ENCODE data around the gene C1QL4. TPM values are rescaled to one million over a fixed set of nuclear protein-coding genes. Genes with fewer than 3 reads are reported as not detected.
"Not testable (repeated sequence)": the region's sequence is repeated elsewhere in the genome, so short reads cannot be mapped to it uniquely, and the experiment has no call there.

Gene C1QL4
- total and polyA plus RNA-seq, 2 donors (not counting 1 experiment from before 2014, with no cell fraction given): 0.17 TPM; not detected in 1

DNA sequence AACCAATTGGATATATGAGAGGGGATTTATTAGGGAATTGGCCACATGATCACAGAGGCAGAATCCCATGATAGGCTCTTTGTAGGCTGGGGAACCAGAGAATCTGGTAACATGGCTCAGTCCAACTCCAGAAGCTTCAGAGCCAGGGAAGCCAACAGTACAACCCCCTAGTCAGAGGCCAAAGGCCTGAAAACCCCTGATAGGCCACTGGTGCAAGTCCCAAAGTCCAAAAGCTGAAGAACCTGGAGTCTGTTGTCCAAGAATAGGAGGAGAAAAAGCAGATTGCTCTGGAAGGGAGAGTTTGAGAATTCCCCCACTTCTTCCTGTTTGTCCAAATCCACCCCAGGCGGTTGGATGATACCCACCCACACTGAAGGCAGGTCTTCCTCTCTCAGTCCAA lies 22.2 kb downstream of the C1QL4 start:
- Histone ChIP-seq H3K27ac (ENCODE audit: insufficient read depth, low read length) (no peak overlapping the region), H3K4me2 (ENCODE audit: extremely low read depth, insufficient read depth, low read length) (no peak overlapping the region), H3K4me3 (replicated peaks in 1 of 4; ENCODE audit: control extremely low read depth in 1 of 4, insufficient read depth in 1 of 4, low read depth in 3 of 4, low read length in 4 of 4) (no peak overlapping the region), H4K20me1 (ENCODE audit: control insufficient read depth, extremely low read depth, insufficient read depth, low read length) (no peaks in the 10 kb centered on the region), H3K9ac (ENCODE audit: insufficient read depth, low read length) (no peak overlapping the region), H3K9me3 (ENCODE audit: control insufficient read depth, insufficient read depth, low read depth, low read length) (no peaks in the 10 kb centered on the region), H2AFZ (ENCODE audit: low read length) (no peak overlapping the region), H3K4me1 (ENCODE audit: control insufficient read depth, extremely low read depth, insufficient read depth, low read length) (no peaks in the 10 kb centered on the region), H3K36me3 (ENCODE audit: control insufficient read depth, insufficient read depth, low read length) (no peaks in the 10 kb centered on the region), H3K27me3 (ENCODE audit: control insufficient read depth, insufficient read depth, low read length) (no peaks in the 10 kb centered on the region), H3K79me2 (ENCODE audit: control insufficient read depth, insufficient read depth, low read length) (no peaks in the 10 kb centered on the region)
- no peak for DNase-seq (ENCODE audit: low read depth in 2 of 2)
- TF ChIP-seq EZH2 (IDR thresholded peaks at IDR 0.05; ENCODE audit: low read length, missing control alignments): no peak
- TF ChIP-seq, protein P1, sequence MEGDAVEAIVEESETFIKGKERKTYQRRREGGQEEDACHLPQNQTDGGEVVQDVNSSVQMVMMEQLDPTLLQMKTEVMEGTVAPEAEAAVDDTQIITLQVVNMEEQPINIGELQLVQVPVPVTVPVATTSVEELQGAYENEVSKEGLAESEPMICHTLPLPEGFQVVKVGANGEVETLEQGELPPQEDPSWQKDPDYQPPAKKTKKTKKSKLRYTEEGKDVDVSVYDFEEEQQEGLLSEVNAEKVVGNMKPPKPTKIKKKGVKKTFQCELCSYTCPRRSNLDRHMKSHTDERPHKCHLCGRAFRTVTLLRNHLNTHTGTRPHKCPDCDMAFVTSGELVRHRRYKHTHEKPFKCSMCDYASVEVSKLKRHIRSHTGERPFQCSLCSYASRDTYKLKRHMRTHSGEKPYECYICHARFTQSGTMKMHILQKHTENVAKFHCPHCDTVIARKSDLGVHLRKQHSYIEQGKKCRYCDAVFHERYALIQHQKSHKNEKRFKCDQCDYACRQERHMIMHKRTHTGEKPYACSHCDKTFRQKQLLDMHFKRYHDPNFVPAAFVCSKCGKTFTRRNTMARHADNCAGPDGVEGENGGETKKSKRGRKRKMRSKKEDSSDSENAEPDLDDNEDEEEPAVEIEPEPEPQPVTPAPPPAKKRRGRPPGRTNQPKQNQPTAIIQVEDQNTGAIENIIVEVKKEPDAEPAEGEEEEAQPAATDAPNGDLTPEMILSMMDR (conservative IDR thresholded peaks at IDR 0.05 in 1 of 2, IDR thresholded peaks at IDR 0.05 in 1 of 2; ENCODE audit: low read depth in 1 of 2, low read length in 2 of 2): no peak

DNA sequence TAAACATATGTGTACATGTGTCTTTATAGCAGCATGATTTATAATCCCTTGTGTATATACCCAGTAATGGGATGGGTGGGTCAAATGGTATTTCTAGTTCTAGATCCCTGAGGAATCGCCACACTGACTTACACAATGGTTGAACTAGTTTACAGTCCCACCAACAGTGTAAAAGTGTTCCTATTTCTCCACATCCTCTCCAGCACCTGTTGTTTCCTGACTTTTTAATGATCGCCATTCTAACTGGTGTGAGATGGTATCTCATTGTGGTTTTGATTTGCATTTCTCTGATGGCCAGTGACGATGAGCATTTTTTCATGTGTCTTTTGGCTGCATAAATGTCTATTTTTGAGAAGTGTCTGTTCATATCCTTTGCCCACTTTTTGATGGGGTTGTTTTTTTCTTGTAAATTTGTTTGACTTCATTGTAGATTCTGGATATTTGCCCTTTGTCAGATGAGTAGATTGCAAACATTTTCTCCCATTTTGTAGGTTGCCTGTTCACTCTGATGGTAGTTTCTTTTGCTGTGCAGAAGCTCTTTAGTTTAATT lies 26.5 kb downstream of the C1QL4 start:
- not testable (repeated sequence) for H3K79me2 ChIP-seq (ENCODE audit: control insufficient read depth, insufficient read depth, low read length); H3K4me3 ChIP-seq (replicated peaks in 1 of 4; ENCODE audit: control extremely low read depth in 1 of 4, insufficient read depth in 1 of 4, low read depth in 3 of 4, low read length in 4 of 4); H3K9me3 ChIP-seq (ENCODE audit: control insufficient read depth, insufficient read depth, low read depth, low read length); H2AFZ ChIP-seq (ENCODE audit: low read length); H3K27me3 ChIP-seq (ENCODE audit: control insufficient read depth, insufficient read depth, low read length); H3K9ac ChIP-seq (ENCODE audit: insufficient read depth, low read length); H4K20me1 ChIP-seq (ENCODE audit: control insufficient read depth, extremely low read depth, insufficient read depth, low read length); H3K27ac ChIP-seq (ENCODE audit: insufficient read depth, low read length); H3K4me1 ChIP-seq (ENCODE audit: control insufficient read depth, extremely low read depth, insufficient read depth, low read length); DNase-seq (ENCODE audit: low read depth in 2 of 2); H3K4me2 ChIP-seq (ENCODE audit: extremely low read depth, insufficient read depth, low read length); H3K36me3 ChIP-seq (ENCODE audit: control insufficient read depth, insufficient read depth, low read length)

DNA sequence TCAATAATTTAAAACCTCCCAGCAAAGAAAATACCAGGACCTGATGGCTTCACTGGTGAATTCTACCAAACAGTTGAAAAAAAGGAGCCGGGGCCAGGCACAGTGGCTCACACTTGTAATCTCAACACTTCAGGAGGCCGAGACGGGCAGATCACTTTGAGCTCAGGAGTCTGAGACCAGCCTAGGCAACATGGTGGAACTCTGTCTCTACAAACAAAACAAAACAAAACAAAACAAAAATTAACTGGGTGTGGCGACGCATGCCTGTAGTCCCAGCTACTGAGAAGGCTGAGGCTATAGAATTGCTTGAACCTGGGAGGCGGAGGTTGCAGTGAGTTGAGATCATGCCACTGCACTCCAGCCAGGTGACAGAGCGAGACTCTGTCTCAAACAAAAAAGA lies 27.6 kb downstream of the C1QL4 start:
- Histone ChIP-seq H3K4me2 (ENCODE audit: extremely low read depth, insufficient read depth, low read length) (no peak overlapping the region), H3K9ac (ENCODE audit: insufficient read depth, low read length) (no peak overlapping the region), H3K4me3 (replicated peaks in 1 of 4; ENCODE audit: control extremely low read depth in 1 of 4, insufficient read depth in 1 of 4, low read depth in 3 of 4, low read length in 4 of 4) (no peak overlapping the region), H3K27ac (ENCODE audit: insufficient read depth, low read length) (no peak overlapping the region), H4K20me1 (ENCODE audit: control insufficient read depth, extremely low read depth, insufficient read depth, low read length) (no peaks in the 10 kb centered on the region), H3K9me3 (ENCODE audit: control insufficient read depth, insufficient read depth, low read depth, low read length) (no peaks in the 10 kb centered on the region), H3K4me1 (ENCODE audit: control insufficient read depth, extremely low read depth, insufficient read depth, low read length) (no peaks in the 10 kb centered on the region), H3K79me2 (ENCODE audit: control insufficient read depth, insufficient read depth, low read length) (no peaks in the 10 kb centered on the region), H3K36me3 (ENCODE audit: control insufficient read depth, insufficient read depth, low read length) (no peaks in the 10 kb centered on the region), H3K27me3 (ENCODE audit: control insufficient read depth, insufficient read depth, low read length) (peaks cover 3% of the 10 kb centered on the region), H2AFZ (ENCODE audit: low read length) (no peak overlapping the region)
- DNase-seq (ENCODE audit: low read depth in 2 of 2): no peak
- TF ChIP-seq, protein P1 (conservative IDR thresholded peaks at IDR 0.05 in 1 of 2, IDR thresholded peaks at IDR 0.05 in 1 of 2; ENCODE audit: low read depth in 1 of 2, low read length in 2 of 2): no peak

All from fibroblast of lung (primary cell).